GM12891 (cell line): ENCODE data around the gene CYP4F8.
"Not testable (repeated sequence)": the region's sequence is repeated elsewhere in the genome, so short reads cannot be mapped to it uniquely, and the experiment has no call there.

ENCODE experiments used
- DNase-seq: peaks from one replicate; pipeline ENCODE4 v3.0.0; 2011; ENCODE audit warnings: low spot score; ENCODE audit not compliant: insufficient read length
- FAIRE-seq: peaks from 2 replicates; lab custom pipeline; 2011; peaks lifted over from hg19 to GRCh38; lab: Jason Lieb, UNC
- PAX5 ChIP-seq: IDR thresholded peaks from 2 replicates; pipeline ENCODE4 v1.6.1; 2011; ENCODE audit warnings: low read length, moderate library complexity, mild to moderate bottlenecking; ENCODE audit not compliant: insufficient read depth, severe bottlenecking
- POLR2A ChIP-seq: IDR thresholded peaks from 2 replicates; pipeline ENCODE4 v1.6.1; 2011; ENCODE audit warnings: low read depth, low read length, control low read depth
- POLR2AphosphoS5 ChIP-seq: IDR thresholded peaks from 2 replicates; pipeline ENCODE4 v1.6.1; 2011; ENCODE audit warnings: low read depth, low read length, control low read depth
- POU2F2 ChIP-seq: IDR thresholded peaks from 2 replicates; pipeline ENCODE4 v1.6.1; 2011; ENCODE audit warnings: low read depth, mild to moderate bottlenecking, control low read depth, low read length, moderate library complexity
- SPI1 ChIP-seq: IDR thresholded peaks from 2 replicates; pipeline ENCODE4 v1.6.1; 2011; ENCODE audit warnings: low read depth, low read length, control low read depth
- TAF1 ChIP-seq: IDR thresholded peaks from 2 replicates; pipeline ENCODE4 v1.6.1; 2011; ENCODE audit warnings: low read depth, low read length, control low read depth

The CYP4F8 gene

GRCh38 chr19:15666883-15667282, 51.9 kb downstream of the CYP4F8 start:
- FAIRE-seq (no peak), DNase-seq (no peak)
- TF ChIP-seq POU2F2 (no peak), PAX5 (no peak), SPI1 (no peak), POLR2A (no peak), TAF1 (no peak), POLR2AphosphoS5 (no peak)

GRCh38 chr19:15669440-15669839, 54.4 kb downstream of the CYP4F8 start:
- DNase-seq (no peak), FAIRE-seq (no peak)
- no peak for TF ChIP-seq PAX5
- no peak for TF ChIP-seq TAF1
- TF ChIP-seq SPI1 = no peak
- TF ChIP-seq POU2F2 = no peak
- TF ChIP-seq POLR2A = no peak
- TF ChIP-seq POLR2AphosphoS5 = no peak

GRCh38 chr19:15669891-15670290, 54.9 kb downstream of the CYP4F8 start:
- DNase-seq (no peak), FAIRE-seq (no peak)
- no peak for TF ChIP-seq POLR2A

- FAIRE-seq (no peak), DNase-seq (no peak)
- TF ChIP-seq POU2F2 = no peak
Observed at GRCh38 chr19:15671237-15671821, 56.3 kb downstream of the CYP4F8 start.

GRCh38 chr19:15671891-15672579, 57.0 kb downstream of the CYP4F8 start:
- DNase-seq (no peak), FAIRE-seq (no peak)
- no peak for TF ChIP-seq SPI1
- no peak for TF ChIP-seq POLR2AphosphoS5
- no peak for TF ChIP-seq POU2F2
- no peak for TF ChIP-seq POLR2A
- TF ChIP-seq PAX5 = no peak
- no peak for TF ChIP-seq TAF1

- no peak for DNase-seq
- no peak for TF ChIP-seq SPI1
- TF ChIP-seq POLR2A = no peak
- no peak for TF ChIP-seq TAF1
- TF ChIP-seq POU2F2 = no peak
- TF ChIP-seq POLR2AphosphoS5 = no peak
- no peak for TF ChIP-seq PAX5
- no peak for FAIRE-seq
Observed at GRCh38 chr19:15672580-15673175, 57.7 kb downstream of the CYP4F8 start, which contains the start of gene CYP4F12. CYP4F12 (plus strand) TSS chr19:15673087; CDS start chr19:15673530, 443 bp downstream.

- FAIRE-seq (no peak), DNase-seq (no peak)
- TF ChIP-seq POLR2A (no peak), PAX5 (no peak), POLR2AphosphoS5 (no peak), POU2F2 (no peak), TAF1 (no peak), SPI1 (no peak)
Observed at GRCh38 chr19:15673176-15673654, 58.2 kb downstream of the CYP4F8 start.

GRCh38 chr19:15675560-15675959, 60.5 kb downstream of the CYP4F8 start:
- DNase-seq = no peak
- TF ChIP-seq POLR2AphosphoS5 (no peak), POLR2A (no peak), TAF1 (no peak), POU2F2 (no peak), PAX5 (no peak)
- no peak for FAIRE-seq

- FAIRE-seq (no peak), DNase-seq (no peak)
- TF ChIP-seq POU2F2 (no peak), POLR2AphosphoS5 (no peak), PAX5 (no peak)
Observed at GRCh38 chr19:15679089-15679488, 64.1 kb downstream of the CYP4F8 start.

- not testable (repeated sequence) for FAIRE-seq, DNase-seq
Observed at GRCh38 chr19:15679865-15680264, 64.8 kb downstream of the CYP4F8 start.
